GM23338 (cell line): ENCODE data around the gene ENTR1. TPM values are rescaled to one million over a fixed set of nuclear protein-coding genes. Genes with fewer than 3 reads are reported as not detected.

Source experiments
- ATAC-seq: fragments of 200-7000 bp; cut with Tn5 transposase; 3 replicates; pipeline ENCODE4 v1.9.1; 2020
- DNase-seq: peaks from one replicate; pipeline ENCODE4 v3.0.0-alpha.2; 2015; ENCODE audit warnings: low spot score
- H2AFZ ChIP-seq: fragments of 200-600 bp; sonication (generic); 2 replicates; pipeline ENCODE4 v1.8.0; 2016; ENCODE audit warnings: antibody characterized with exemption, mild to moderate bottlenecking, moderate library complexity
- H3F3A ChIP-seq: fragments of 200-600 bp; sonication (generic); replicated peaks from 2 replicates; pipeline ENCODE4 v1.8.0; 2017; ENCODE audit warnings: antibody characterized with exemption, mixed run types, low read depth
- H3K27ac ChIP-seq: fragments of 200-600 bp; sonication (generic); 2 replicates; pipeline ENCODE4 v1.6.1; 2016; ENCODE audit warnings: low read depth
- H3K27me3 ChIP-seq: fragments of 200-600 bp; sonication (generic); 2 replicates; pipeline ENCODE4 v1.8.0; 2016; ENCODE audit warnings: mild to moderate bottlenecking, mixed run types, moderate library complexity; ENCODE audit not compliant: insufficient read depth
- H3K36me3 ChIP-seq: fragments of 200-600 bp; sonication (generic); 2 replicates; pipeline ENCODE4 v1.8.0; 2016; ENCODE audit warnings: mild to moderate bottlenecking; ENCODE audit not compliant: insufficient read depth
- H3K4me1 ChIP-seq: fragments of 200-600 bp; sonication (generic); 2 replicates; pipeline ENCODE4 v1.8.0; 2016; ENCODE audit warnings: mild to moderate bottlenecking, moderate library complexity; ENCODE audit not compliant: insufficient read depth
- H3K4me2 ChIP-seq: fragments of 200-600 bp; sonication (generic); 2 replicates; pipeline ENCODE4 v1.7.1; 2017; ENCODE audit warnings: mixed run types
- H3K4me3 ChIP-seq: fragments of 200-600 bp; sonication (generic); 2 replicates; pipeline ENCODE4 v1.6.1; 2016; ENCODE audit warnings: mixed run types
- H3K79me2 ChIP-seq: fragments of 200-600 bp; sonication (generic); replicated peaks from 2 replicates; pipeline ENCODE4 v1.8.0; 2017; ENCODE audit warnings: mild to moderate bottlenecking; ENCODE audit not compliant: insufficient read depth
- H3K9me2 ChIP-seq: fragments of 200-600 bp; sonication (generic); 2 replicates; pipeline ENCODE4 v1.8.0; 2017; ENCODE audit not compliant: insufficient read depth
- H4K20me1 ChIP-seq: fragments of 200-600 bp; sonication (generic); replicated peaks from 2 replicates; pipeline ENCODE4 v1.8.0; 2017; ENCODE audit warnings: mild to moderate bottlenecking; ENCODE audit not compliant: insufficient read depth
- H3K27ac Mint-ChIP-seq: 2 replicates; pipeline ENCODE4 v1.8.0; 2020; ENCODE audit warnings: inconsistent platforms, mild to moderate bottlenecking, moderate library complexity, mixed read lengths
- H3K27me3 Mint-ChIP-seq: 3 replicates; pipeline ENCODE4 v1.8.0; 2022; ENCODE audit warnings: low read depth, mild to moderate bottlenecking, moderate library complexity, mixed read lengths, inconsistent platforms; ENCODE audit not compliant: insufficient read depth, poor library complexity
- H3K36me3 Mint-ChIP-seq: 3 replicates; pipeline ENCODE4 v1.8.0; 2021; ENCODE audit warnings: low read depth, mild to moderate bottlenecking, inconsistent platforms, moderate library complexity, mixed read lengths
- H3K4me1 Mint-ChIP-seq: 3 replicates; pipeline ENCODE4 v1.8.0; 2020; ENCODE audit warnings: mild to moderate bottlenecking, inconsistent platforms, mixed read lengths
- H3K4me3 Mint-ChIP-seq: 3 replicates; pipeline ENCODE4 v1.8.0; 2021; ENCODE audit warnings: moderate library complexity, mild to moderate bottlenecking, inconsistent platforms, mixed read lengths
- H3K9me3 Mint-ChIP-seq: 3 replicates; pipeline ENCODE4 v1.8.0; 2020; ENCODE audit warnings: moderate library complexity, mild to moderate bottlenecking, inconsistent platforms, mixed read lengths
- EZH2 ChIP-seq: fragments of 200-600 bp; sonication (generic); IDR thresholded peaks from one replicate; pipeline ENCODE4 v1.8.0; 2017; ENCODE audit warnings: antibody characterized with exemption, mild to moderate bottlenecking, low read depth; ENCODE audit not compliant: unreplicated experiment
- EZH2phosphoT487 ChIP-seq: fragments of 200-600 bp; sonication (generic); IDR thresholded peaks from one replicate; pipeline ENCODE4 v1.8.1; 2018; ENCODE audit warnings: antibody characterized with exemption; ENCODE audit not compliant: unreplicated experiment
- JUNB ChIP-seq: IDR thresholded peaks from one replicate; pipeline ENCODE4 v1.6.1; 2016; ENCODE audit warnings: antibody characterized with exemption; ENCODE audit not compliant: unreplicated experiment
- POLR2AphosphoS5 ChIP-seq: IDR thresholded peaks from 2 replicates; pipeline ENCODE4 v1.6.1; 2016; ENCODE audit warnings: antibody characterized with exemption, low read depth
- STAT1 ChIP-seq: IDR thresholded peaks from one replicate; pipeline ENCODE4 v1.6.1; 2016; ENCODE audit warnings: antibody characterized with exemption; ENCODE audit not compliant: unreplicated experiment
- polyA plus RNA-seq: library from polyadenylated mRNA; unstranded; fragments of >200 nt; fragmentation: Nextera tagmentation; extraction: Ambion mirVana; gene quantifications from 2 replicates; pipeline ENCODE4 v1.2.1, GENCODE V29; 2016
- total RNA-seq: library from RNA; depleted of rRNA; stranded (reverse); fragments of >200 nt; shearing (Covaris generic); gene quantifications from 2 replicates; pipeline ENCODE4 v1.2.3, GENCODE V29; 2014
- TF ChIP-seq, protein P1 (sequence below), 2 experiments: fragments of 200-600 bp in 1 of 2; sonication (generic) in 1 of 2; conservative IDR thresholded peaks; 2 replicates each; pipeline versions ENCODE4 v1.5.1 to v1.6.1; 2016 to 2017; ENCODE audit warnings: antibody characterized with exemption in 2 of 2, low read depth in 2 of 2, mild to moderate bottlenecking in 2 of 2, moderate library complexity in 1 of 2
- TF ChIP-seq, protein P2 (sequence below): IDR thresholded peaks from one replicate; pipeline ENCODE4 v1.6.1; 2018; ENCODE audit warnings: antibody characterized with exemption; ENCODE audit not compliant: unreplicated experiment
- TF ChIP-seq, protein P3 (sequence below): IDR thresholded peaks from 2 replicates; pipeline ENCODE4 v1.6.1; 2016; ENCODE audit warnings: antibody characterized with exemption

ENTR1 gene
- total and polyA plus RNA-seq, 2 experiments from 2014 or later: 25.6 to 91.9 TPM

DNA sequence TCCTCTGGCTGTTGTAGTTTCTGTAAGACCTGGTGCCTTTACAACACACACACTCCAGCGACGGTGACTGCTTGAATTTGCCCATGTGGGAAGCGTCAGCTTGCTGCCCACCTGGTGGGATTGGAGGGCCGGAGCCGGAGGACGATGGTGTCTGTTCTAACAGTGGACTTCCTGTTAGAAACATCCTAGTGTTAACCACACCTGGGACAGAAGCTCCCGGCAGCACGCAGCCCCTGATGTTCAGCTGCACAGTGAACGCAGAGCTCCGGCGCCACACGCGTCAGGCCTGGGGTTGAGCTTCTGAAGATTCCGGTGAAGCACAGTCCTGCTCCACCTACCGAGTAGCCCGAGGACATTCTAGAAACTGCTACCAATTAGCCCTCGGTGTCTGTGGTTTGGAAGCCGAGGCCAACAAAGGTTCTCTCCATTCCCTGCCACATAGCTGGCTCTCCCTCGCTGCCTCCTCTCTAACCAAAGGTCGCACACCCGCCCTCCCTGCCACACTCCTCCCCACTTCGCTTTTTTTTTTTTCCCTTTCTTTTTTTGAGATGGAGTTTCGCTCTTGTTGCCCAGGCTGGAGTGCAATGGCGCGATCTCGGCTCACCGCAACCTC, 14.4 kb upstream of the ENTR1 start:
- TF ChIP-seq POLR2AphosphoS5 (no peak), JUNB (no peak), EZH2phosphoT487 (no peak), EZH2 (no peak), STAT1 (no peak)
- TF ChIP-seq, protein P1, sequence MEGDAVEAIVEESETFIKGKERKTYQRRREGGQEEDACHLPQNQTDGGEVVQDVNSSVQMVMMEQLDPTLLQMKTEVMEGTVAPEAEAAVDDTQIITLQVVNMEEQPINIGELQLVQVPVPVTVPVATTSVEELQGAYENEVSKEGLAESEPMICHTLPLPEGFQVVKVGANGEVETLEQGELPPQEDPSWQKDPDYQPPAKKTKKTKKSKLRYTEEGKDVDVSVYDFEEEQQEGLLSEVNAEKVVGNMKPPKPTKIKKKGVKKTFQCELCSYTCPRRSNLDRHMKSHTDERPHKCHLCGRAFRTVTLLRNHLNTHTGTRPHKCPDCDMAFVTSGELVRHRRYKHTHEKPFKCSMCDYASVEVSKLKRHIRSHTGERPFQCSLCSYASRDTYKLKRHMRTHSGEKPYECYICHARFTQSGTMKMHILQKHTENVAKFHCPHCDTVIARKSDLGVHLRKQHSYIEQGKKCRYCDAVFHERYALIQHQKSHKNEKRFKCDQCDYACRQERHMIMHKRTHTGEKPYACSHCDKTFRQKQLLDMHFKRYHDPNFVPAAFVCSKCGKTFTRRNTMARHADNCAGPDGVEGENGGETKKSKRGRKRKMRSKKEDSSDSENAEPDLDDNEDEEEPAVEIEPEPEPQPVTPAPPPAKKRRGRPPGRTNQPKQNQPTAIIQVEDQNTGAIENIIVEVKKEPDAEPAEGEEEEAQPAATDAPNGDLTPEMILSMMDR (conservative IDR thresholded peaks at IDR 0.05; ENCODE audit: low read depth in 2 of 2): no peak
- TF ChIP-seq, protein P2, sequence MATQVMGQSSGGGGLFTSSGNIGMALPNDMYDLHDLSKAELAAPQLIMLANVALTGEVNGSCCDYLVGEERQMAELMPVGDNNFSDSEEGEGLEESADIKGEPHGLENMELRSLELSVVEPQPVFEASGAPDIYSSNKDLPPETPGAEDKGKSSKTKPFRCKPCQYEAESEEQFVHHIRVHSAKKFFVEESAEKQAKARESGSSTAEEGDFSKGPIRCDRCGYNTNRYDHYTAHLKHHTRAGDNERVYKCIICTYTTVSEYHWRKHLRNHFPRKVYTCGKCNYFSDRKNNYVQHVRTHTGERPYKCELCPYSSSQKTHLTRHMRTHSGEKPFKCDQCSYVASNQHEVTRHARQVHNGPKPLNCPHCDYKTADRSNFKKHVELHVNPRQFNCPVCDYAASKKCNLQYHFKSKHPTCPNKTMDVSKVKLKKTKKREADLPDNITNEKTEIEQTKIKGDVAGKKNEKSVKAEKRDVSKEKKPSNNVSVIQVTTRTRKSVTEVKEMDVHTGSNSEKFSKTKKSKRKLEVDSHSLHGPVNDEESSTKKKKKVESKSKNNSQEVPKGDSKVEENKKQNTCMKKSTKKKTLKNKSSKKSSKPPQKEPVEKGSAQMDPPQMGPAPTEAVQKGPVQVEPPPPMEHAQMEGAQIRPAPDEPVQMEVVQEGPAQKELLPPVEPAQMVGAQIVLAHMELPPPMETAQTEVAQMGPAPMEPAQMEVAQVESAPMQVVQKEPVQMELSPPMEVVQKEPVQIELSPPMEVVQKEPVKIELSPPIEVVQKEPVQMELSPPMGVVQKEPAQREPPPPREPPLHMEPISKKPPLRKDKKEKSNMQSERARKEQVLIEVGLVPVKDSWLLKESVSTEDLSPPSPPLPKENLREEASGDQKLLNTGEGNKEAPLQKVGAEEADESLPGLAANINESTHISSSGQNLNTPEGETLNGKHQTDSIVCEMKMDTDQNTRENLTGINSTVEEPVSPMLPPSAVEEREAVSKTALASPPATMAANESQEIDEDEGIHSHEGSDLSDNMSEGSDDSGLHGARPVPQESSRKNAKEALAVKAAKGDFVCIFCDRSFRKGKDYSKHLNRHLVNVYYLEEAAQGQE: no peak
- TF ChIP-seq, protein P3, sequence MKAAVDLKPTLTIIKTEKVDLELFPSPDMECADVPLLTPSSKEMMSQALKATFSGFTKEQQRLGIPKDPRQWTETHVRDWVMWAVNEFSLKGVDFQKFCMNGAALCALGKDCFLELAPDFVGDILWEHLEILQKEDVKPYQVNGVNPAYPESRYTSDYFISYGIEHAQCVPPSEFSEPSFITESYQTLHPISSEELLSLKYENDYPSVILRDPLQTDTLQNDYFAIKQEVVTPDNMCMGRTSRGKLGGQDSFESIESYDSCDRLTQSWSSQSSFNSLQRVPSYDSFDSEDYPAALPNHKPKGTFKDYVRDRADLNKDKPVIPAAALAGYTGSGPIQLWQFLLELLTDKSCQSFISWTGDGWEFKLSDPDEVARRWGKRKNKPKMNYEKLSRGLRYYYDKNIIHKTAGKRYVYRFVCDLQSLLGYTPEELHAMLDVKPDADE: no peak
- H3K27ac Mint-ChIP-seq: no peak overlapping the region
- Histone ChIP-seq H3K4me2 (no peak overlapping the region), H3K4me1 (no peaks in the 10 kb centered on the region), H3K79me2 (no peaks in the 10 kb centered on the region), H3K27ac (0 out of 2 replicates have a peak overlapping the region, but pooled peaks have one; percentile 19), H4K20me1 (peaks cover 4% of the 10 kb centered on the region; the same call in 1 of the 2 replicates), H3F3A (0 out of 2 replicates have a peak, but pooled peaks cover 4% of the 10 kb centered on the region), H3K9me2 (no peaks in the 10 kb centered on the region), H3K4me3 (no peak overlapping the region), H3K36me3 (peaks cover 3% of the 10 kb centered on the region; the same call in 1 of the 2 replicates), H3K27me3 (no peaks in the 10 kb centered on the region), H2AFZ (no peak overlapping the region)
- H3K4me3 Mint-ChIP-seq: no peak overlapping the region
- ATAC-seq: no peak
- peaks cover 54% of the 10 kb centered on the region for H3K36me3 Mint-ChIP-seq
- H3K27me3 Mint-ChIP-seq: peaks cover 5% of the 10 kb centered on the region
- H3K9me3 Mint-ChIP-seq: no peaks in the 10 kb centered on the region
- no peak for DNase-seq
- H3K4me1 Mint-ChIP-seq: no peaks in the 10 kb centered on the region
